GM12874 (cell line): ENCODE results near the gene AKR1A1.

Source experiments
- CTCF ChIP-seq: IDR thresholded peaks from 2 replicates; pipeline ENCODE4 v1.5.1; 2011; ENCODE audit warnings: low read depth, mild to moderate bottlenecking, control low read depth, low read length, moderate library complexity; ENCODE audit not compliant: insufficient read depth

The AKR1A1 gene

DNA sequence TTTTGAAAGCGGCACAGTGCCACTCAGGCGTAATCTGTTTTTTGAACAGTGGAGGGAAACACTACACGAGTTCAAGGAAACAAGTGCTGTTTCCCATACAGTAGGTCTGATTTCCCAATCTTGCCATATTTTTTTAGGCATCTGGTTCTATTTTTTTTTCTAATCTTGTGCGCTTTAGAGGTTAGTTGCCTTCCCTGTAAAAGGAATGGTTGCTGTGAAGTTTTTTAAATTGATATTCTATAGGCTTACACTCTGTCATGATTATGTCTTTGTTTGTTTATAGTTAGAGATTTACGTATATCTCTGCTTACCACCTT lies 34.4 kb downstream of the AKR1A1 start:
- no peak for TF ChIP-seq CTCF

- TF ChIP-seq CTCF: no peak
These were observed 35.0 kb downstream of the AKR1A1 start for GRCh38 chr1:45585496-45586075.

DNA sequence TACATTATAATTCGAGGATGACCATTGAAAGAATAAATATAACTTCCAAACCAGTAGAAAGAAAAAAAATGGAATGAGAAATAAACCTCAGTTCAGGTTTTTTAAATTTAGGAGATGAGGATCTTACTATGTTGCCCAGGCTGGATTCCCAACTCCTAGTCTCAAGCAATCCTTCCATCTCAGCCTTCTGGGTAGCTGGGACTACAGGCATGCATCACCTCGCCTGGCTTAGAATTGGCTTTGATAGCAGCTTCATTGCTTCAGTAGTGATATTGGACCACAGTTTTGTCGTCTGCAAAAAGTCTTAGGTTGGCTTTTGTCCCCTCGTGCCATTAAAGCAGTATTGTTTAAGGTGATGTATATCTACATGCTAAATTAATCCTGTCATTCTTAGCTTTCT lies 36.1 kb downstream of the AKR1A1 start:
- no peak for TF ChIP-seq CTCF

- TF ChIP-seq CTCF: no peak
These were observed 39.2 kb downstream of the AKR1A1 start for GRCh38 chr1:45589861-45590260.

GRCh38 chr1:45594412-45594811 lies 43.8 kb downstream of the AKR1A1 start:
- no peak for TF ChIP-seq CTCF

DNA sequence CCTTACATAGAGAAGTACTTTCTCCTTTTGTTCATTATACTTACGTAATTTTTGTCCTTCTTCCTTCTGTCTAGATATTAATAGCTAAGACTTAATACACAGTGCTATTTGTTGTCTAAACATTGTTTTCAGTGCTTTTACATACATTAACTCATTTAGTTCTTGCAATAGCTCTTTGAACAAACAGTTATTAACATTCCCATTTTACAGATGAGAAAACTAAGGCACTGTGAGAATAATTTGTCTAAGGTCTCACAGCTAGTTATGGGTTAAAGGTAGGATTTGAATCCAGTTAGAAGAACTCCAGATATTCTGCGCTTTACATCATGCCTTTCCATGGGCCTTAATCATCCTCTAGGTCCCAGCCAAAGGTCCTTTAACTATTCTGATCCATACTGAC lies 53.6 kb downstream of the AKR1A1 start:
- no peak for TF ChIP-seq CTCF

- TF ChIP-seq CTCF: no peak
These were observed 56.9 kb downstream of the AKR1A1 start for GRCh38 chr1:45607404-45608074.
